Testis (tissue), 2 donors: ENCODE data around the gene MYO15A.

Source experiments
- CTCF ChIP-seq, 3 experiments: fragments of 450-650 bp in 2 of 3; fragments of 200-600 bp in 1 of 3; sonication (generic) in 1 of 3; IDR thresholded peaks; one replicate each; pipeline ENCODE4 v1.5.1; 2016 to 2019; ENCODE audit warnings: antibody characterized with exemption in 3 of 3, mild to moderate bottlenecking in 2 of 3, moderate library complexity in 1 of 3
- POLR2A ChIP-seq: fragments of 450-650 bp; IDR thresholded peaks from one replicate; pipeline ENCODE4 v1.6.1; 2017; ENCODE audit warnings: antibody characterized with exemption, mild to moderate bottlenecking, moderate library complexity

GRCh38 chr17:18195246-18195645 lies 86.7 kb downstream of the MYO15A start:
- TF ChIP-seq CTCF (IDR thresholded peaks at IDR 0.05) (no peak), POLR2A (no peak)
